H9 (cell line): ENCODE data around the gene THEMIS. TPM values are rescaled to one million over a fixed set of nuclear protein-coding genes. Genes with fewer than 3 reads are reported as not detected.

Experiments
- DNase-seq: peaks from one replicate; pipeline ENCODE4 v3.0.0-alpha.2; 2017
- H2AFZ ChIP-seq: one replicate; pipeline ENCODE4 v1.6.1; 2013; ENCODE audit warnings: mild to moderate bottlenecking, low read length, control low read depth, moderate library complexity
- H2AK5ac ChIP-seq: 2 replicates; pipeline ENCODE4 v1.6.1; 2013; ENCODE audit warnings: low read length, control low read depth, mixed read lengths; ENCODE audit not compliant: insufficient read length
- H2BK120ac ChIP-seq: one replicate; pipeline ENCODE4 v1.6.1; 2013; ENCODE audit warnings: low read depth, mild to moderate bottlenecking, low read length, control low read depth, inconsistent platforms; ENCODE audit not compliant: poor library complexity, severe bottlenecking
- H2BK12ac ChIP-seq: 2 replicates; pipeline ENCODE4 v1.6.1; 2013; ENCODE audit warnings: low read length, control low read depth, mixed read lengths, low read depth; ENCODE audit not compliant: insufficient read length
- H2BK15ac ChIP-seq: 2 replicates; pipeline ENCODE4 v1.6.1; 2013; ENCODE audit warnings: low read depth, low read length, control low read depth
- H2BK20ac ChIP-seq: one replicate; pipeline ENCODE4 v1.6.1; 2013; ENCODE audit warnings: low read depth, mild to moderate bottlenecking, low read length, control low read depth, inconsistent platforms; ENCODE audit not compliant: poor library complexity, severe bottlenecking
- H2BK5ac ChIP-seq: 2 replicates; pipeline ENCODE4 v1.6.1; 2013; ENCODE audit warnings: low read length, control low read depth, mixed read lengths; ENCODE audit not compliant: insufficient read length
- H3K14ac ChIP-seq: 2 replicates; pipeline ENCODE4 v1.6.1; 2013; ENCODE audit warnings: low read length, control low read depth; ENCODE audit not compliant: insufficient read depth
- H3K18ac ChIP-seq: 2 replicates; pipeline ENCODE4 v1.6.1; 2013; ENCODE audit warnings: low read depth, mild to moderate bottlenecking, mixed read lengths, low read length, control low read depth; ENCODE audit not compliant: insufficient read length
- H3K23ac ChIP-seq: 2 replicates; pipeline ENCODE4 v1.6.1; 2013; ENCODE audit warnings: low read length, control low read depth, mixed read lengths, low read depth; ENCODE audit not compliant: insufficient read length
- H3K23me2 ChIP-seq: 2 replicates; pipeline ENCODE4 v1.6.1; 2013; ENCODE audit warnings: low read depth, mild to moderate bottlenecking, mixed read lengths, low read length, control low read depth; ENCODE audit not compliant: insufficient read length, poor library complexity, severe bottlenecking
- H3K27ac ChIP-seq: 2 replicates; pipeline ENCODE4 v1.5.1; 2013; ENCODE audit warnings: low read length, control low read depth, mixed read lengths, low read depth; ENCODE audit not compliant: insufficient read length
- H3K27me3 ChIP-seq: 2 replicates; pipeline ENCODE4 v1.6.1; 2013; ENCODE audit warnings: low read length, control low read depth, inconsistent platforms; ENCODE audit not compliant: insufficient read depth
- H3K4ac ChIP-seq: 2 replicates; pipeline ENCODE4 v1.6.1; 2013; ENCODE audit warnings: low read depth, mild to moderate bottlenecking, control low read depth, inconsistent platforms, low read length, moderate library complexity
- H3K4me1 ChIP-seq: 2 replicates; pipeline ENCODE4 v1.6.1; 2013; ENCODE audit warnings: low read length, control low read depth, inconsistent platforms; ENCODE audit not compliant: insufficient read depth
- H3K4me2 ChIP-seq: 2 replicates; pipeline ENCODE4 v1.6.1; 2013; ENCODE audit warnings: low read length, control low read depth, mixed read lengths; ENCODE audit not compliant: insufficient read length, insufficient read depth
- H3K56ac ChIP-seq: 2 replicates; pipeline ENCODE4 v1.6.1; 2013; ENCODE audit warnings: low read depth, mild to moderate bottlenecking, mixed read lengths, low read length, control low read depth; ENCODE audit not compliant: insufficient read length
- H3K79me1 ChIP-seq: 2 replicates; pipeline ENCODE4 v1.6.1; 2013; ENCODE audit warnings: low read depth, mild to moderate bottlenecking, moderate library complexity, low read length, control low read depth, inconsistent platforms; ENCODE audit not compliant: insufficient read depth, poor library complexity, severe bottlenecking
- H3K79me2 ChIP-seq: 2 replicates; pipeline ENCODE4 v1.6.1; 2013; ENCODE audit warnings: low read length, control low read depth, inconsistent platforms; ENCODE audit not compliant: insufficient read depth
- H3K9ac ChIP-seq: 2 replicates; pipeline ENCODE4 v1.6.1; 2013; ENCODE audit warnings: low read length, control low read depth, mixed read lengths; ENCODE audit not compliant: insufficient read length; ENCODE audit errors: extremely low read depth
- H3K9me3 ChIP-seq: one replicate; pipeline ENCODE4 v1.6.1; 2013; ENCODE audit warnings: low read depth, low read length, inconsistent platforms; ENCODE audit not compliant: control insufficient read depth
- H3T11ph ChIP-seq: one replicate; pipeline ENCODE4 v1.6.1; 2013; ENCODE audit warnings: mild to moderate bottlenecking, low read length, control low read depth, inconsistent platforms
- H4K20me1 ChIP-seq: one replicate; pipeline ENCODE4 v1.6.1; 2013; ENCODE audit not compliant: control insufficient read depth, insufficient read length, insufficient read depth
- H4K5ac ChIP-seq: 2 replicates; pipeline ENCODE4 v1.6.1; 2013; ENCODE audit warnings: low read depth, mild to moderate bottlenecking, mixed read lengths, low read length, control low read depth; ENCODE audit not compliant: insufficient read length
- H4K8ac ChIP-seq: replicated peaks from 2 replicates; pipeline ENCODE4 v1.6.1; 2013; ENCODE audit warnings: low read length, control low read depth, mixed read lengths, low read depth; ENCODE audit not compliant: insufficient read length
- H4K91ac ChIP-seq: 2 replicates; pipeline ENCODE4 v1.6.1; 2013; ENCODE audit warnings: low read depth, mild to moderate bottlenecking, moderate library complexity, mixed read lengths, low read length, control low read depth; ENCODE audit not compliant: insufficient read length
- H3K27ac Mint-ChIP-seq, 3 experiments: 2 replicates in 2 of 3; 3 replicates in 1 of 3; pipeline ENCODE4 v1.8.0; 2020 to 2021; ENCODE audit warnings: mixed read lengths in 3 of 3, mild to moderate bottlenecking in 1 of 3, moderate library complexity in 1 of 3
- H3K27me3 Mint-ChIP-seq: 2 replicates; pipeline ENCODE4 v1.8.0; 2021; ENCODE audit warnings: low read depth, mild to moderate bottlenecking, moderate library complexity, mixed read lengths
- H3K36me3 Mint-ChIP-seq, 3 experiments: 2 replicates in 2 of 3; 3 replicates in 1 of 3; pipeline ENCODE4 v1.8.0; 2020 to 2021; ENCODE audit warnings: low read depth in 3 of 3, mixed read lengths in 3 of 3; ENCODE audit not compliant: insufficient read depth in 1 of 3
- H3K4me1 Mint-ChIP-seq, 2 experiments: 2 replicates each; pipeline ENCODE4 v1.8.0; 2020; ENCODE audit warnings: mixed read lengths in 2 of 2
- H3K4me3 Mint-ChIP-seq, 2 experiments: 2 replicates in 1 of 2; 3 replicates in 1 of 2; pipeline ENCODE4 v1.8.0; 2020 to 2021; ENCODE audit warnings: mild to moderate bottlenecking in 2 of 2, mixed read lengths in 2 of 2, moderate library complexity in 1 of 2
- H3K9me3 Mint-ChIP-seq, 2 experiments: 2 replicates in 1 of 2; 3 replicates in 1 of 2; pipeline ENCODE4 v1.8.0; 2020; ENCODE audit warnings: mild to moderate bottlenecking in 2 of 2, mixed read lengths in 2 of 2, moderate library complexity in 1 of 2
- CTCF ChIP-seq: fragments of 200-600 bp; sonication (generic); conservative IDR thresholded peaks from 3 replicates; pipeline ENCODE4 v1.8.0; 2021; ENCODE audit warnings: antibody characterized with exemption, mild to moderate bottlenecking
- WGBS: extraction: QIAGEN DNeasy Blood & Tissue Kit; methylation state at CpG from one replicate; pipeline ENCODE4 v1.1.7; 2013; ENCODE audit warnings: missing lambda C conversion rate, low lambda C conversion rate, mixed read lengths; ENCODE audit not compliant: insufficient read length; ENCODE audit errors: extremely low coverage; 5-methylcytosine and 5-hydroxymethylcytosine counted together
- total RNA-seq: library from RNA; stranded (reverse); gene quantifications from 2 replicates; pipeline ENCODE4 v1.2.1, GENCODE V29; 2021

THEMIS gene
- total RNA-seq, 1 experiment from 2014 or later: not detected

- H3K79me2 ChIP-seq: no peaks in the 10 kb centered on the region
- no peak overlapping the region for H2BK120ac ChIP-seq
- H3K4ac ChIP-seq: no peak overlapping the region
- H3K23ac ChIP-seq: no peak overlapping the region
- H3K36me3 Mint-ChIP-seq: no peaks in the 10 kb centered on the region
- no peaks in the 10 kb centered on the region for H3K27me3 ChIP-seq
- H3K4me1 ChIP-seq: no peaks in the 10 kb centered on the region; the same call in 1 of the 2 replicates
- no peak overlapping the region for H2BK20ac ChIP-seq
- H3K27ac Mint-ChIP-seq: no peak overlapping the region
- no peak overlapping the region for H2AFZ ChIP-seq
- no peak overlapping the region for H2AK5ac ChIP-seq
- TF ChIP-seq CTCF: no peak
- H3K27me3 Mint-ChIP-seq: no peaks in the 10 kb centered on the region
- no peak overlapping the region for H3K18ac ChIP-seq
- H2BK15ac ChIP-seq: no peak overlapping the region
- no peak overlapping the region for H3K56ac ChIP-seq
- H4K91ac ChIP-seq: no peak overlapping the region
- H2BK12ac ChIP-seq: no peak overlapping the region
- no peak overlapping the region for H3K9ac ChIP-seq
- no peak overlapping the region for H3K4me3 Mint-ChIP-seq
- H3K4me2 ChIP-seq: no peak overlapping the region
- H3K79me1 ChIP-seq: no peaks in the 10 kb centered on the region
- no peak overlapping the region for H3T11ph ChIP-seq
- WGBS: no CpG with 5 or more reads among the region's 4 CpGs
- H4K8ac ChIP-seq: no peak overlapping the region
- DNase-seq: no peak
- H3K4me1 Mint-ChIP-seq: peaks cover 14 to 15% of the 10 kb centered on the region in 2 experiments
- H2BK5ac ChIP-seq: no peak overlapping the region
- no peak overlapping the region for H3K27ac ChIP-seq
- H3K9me3 Mint-ChIP-seq: no peaks in the 10 kb centered on the region
- H4K20me1 ChIP-seq: no peaks in the 10 kb centered on the region
- H3K9me3 ChIP-seq: no peaks in the 10 kb centered on the region
- H3K14ac ChIP-seq: no peak overlapping the region
- no peaks in the 10 kb centered on the region for H3K23me2 ChIP-seq
- H4K5ac ChIP-seq: no peak overlapping the region
These were observed 88.8 kb downstream of the THEMIS start for GRCh38 chr6:127811900-127812570.
